Stomach (tissue), 4 donors: ENCODE results near the gene TERB1.

Experiments
- CTCF ChIP-seq, 7 experiments: fragments of 450-650 bp in 4 of 7; fragments of 200-600 bp in 3 of 7; sonication (generic) in 3 of 7; IDR thresholded peaks; one replicate each; pipeline ENCODE4 v1.5.1; 2016 to 2019; ENCODE audit warnings: antibody characterized with exemption in 7 of 7, control low read depth in 2 of 7, mild to moderate bottlenecking in 1 of 7
- EP300 ChIP-seq: sonication (generic); formaldehyde crosslinking; IDR thresholded peaks from one replicate; pipeline ENCODE4 v1.6.1; 2017; ENCODE audit warnings: antibody characterized with exemption
- POLR2A ChIP-seq, 4 donors: fragments of 450-650 bp; IDR thresholded peaks; one replicate each; pipeline ENCODE4 v1.6.1; 2016; ENCODE audit warnings: antibody characterized with exemption in 4 of 4, control low read depth in 2 of 4, mild to moderate bottlenecking in 1 of 4, moderate library complexity in 1 of 4
- POLR2AphosphoS5 ChIP-seq, 3 donors: sonication (generic); formaldehyde crosslinking; IDR thresholded peaks; one replicate each; pipeline ENCODE4 v1.6.1; 2016; ENCODE audit warnings: antibody characterized with exemption in 3 of 3

- TF ChIP-seq EP300 (no peak), CTCF (IDR thresholded peaks at IDR 0.05) (no peak), POLR2AphosphoS5 (IDR thresholded peaks at IDR 0.05) (no peak), POLR2A (IDR thresholded peaks at IDR 0.05) (no peak)
These were observed 72.6 kb downstream of the TERB1 start for GRCh38 chr16:66728804-66729203.
